GM12891 (cell line): ENCODE data around the gene PLPP3.

Source experiments
- PAX5 ChIP-seq: IDR thresholded peaks from 2 replicates; pipeline ENCODE4 v1.6.1; 2011; ENCODE audit warnings: low read length, moderate library complexity, mild to moderate bottlenecking; ENCODE audit not compliant: insufficient read depth, severe bottlenecking
- POLR2A ChIP-seq: IDR thresholded peaks from 2 replicates; pipeline ENCODE4 v1.6.1; 2011; ENCODE audit warnings: low read depth, low read length, control low read depth
- POLR2AphosphoS5 ChIP-seq: IDR thresholded peaks from 2 replicates; pipeline ENCODE4 v1.6.1; 2011; ENCODE audit warnings: low read depth, low read length, control low read depth
- POU2F2 ChIP-seq: IDR thresholded peaks from 2 replicates; pipeline ENCODE4 v1.6.1; 2011; ENCODE audit warnings: low read depth, mild to moderate bottlenecking, control low read depth, low read length, moderate library complexity
- SPI1 ChIP-seq: IDR thresholded peaks from 2 replicates; pipeline ENCODE4 v1.6.1; 2011; ENCODE audit warnings: low read depth, low read length, control low read depth
- TAF1 ChIP-seq: IDR thresholded peaks from 2 replicates; pipeline ENCODE4 v1.6.1; 2011; ENCODE audit warnings: low read depth, low read length, control low read depth

- TF ChIP-seq POLR2AphosphoS5 (no peak), POLR2A (no peak), TAF1 (no peak), POU2F2 (no peak), SPI1 (peak; percentile 31; the same call in 1 of the 2 replicates), PAX5 (no peak)
These were observed 109.6 kb downstream of the PLPP3 start for GRCh38 chr1:56469640-56470371.
